Measurements from ENCODE around the gene CHSY1. TPM values are rescaled to one million over a fixed set of nuclear protein-coding genes. Genes with fewer than 3 reads are reported as not detected.

The CHSY1 gene
- total and polyA plus RNA-seq, 9 donors: 23.0 to 69.9 (median 33.0) TPM

DNA sequence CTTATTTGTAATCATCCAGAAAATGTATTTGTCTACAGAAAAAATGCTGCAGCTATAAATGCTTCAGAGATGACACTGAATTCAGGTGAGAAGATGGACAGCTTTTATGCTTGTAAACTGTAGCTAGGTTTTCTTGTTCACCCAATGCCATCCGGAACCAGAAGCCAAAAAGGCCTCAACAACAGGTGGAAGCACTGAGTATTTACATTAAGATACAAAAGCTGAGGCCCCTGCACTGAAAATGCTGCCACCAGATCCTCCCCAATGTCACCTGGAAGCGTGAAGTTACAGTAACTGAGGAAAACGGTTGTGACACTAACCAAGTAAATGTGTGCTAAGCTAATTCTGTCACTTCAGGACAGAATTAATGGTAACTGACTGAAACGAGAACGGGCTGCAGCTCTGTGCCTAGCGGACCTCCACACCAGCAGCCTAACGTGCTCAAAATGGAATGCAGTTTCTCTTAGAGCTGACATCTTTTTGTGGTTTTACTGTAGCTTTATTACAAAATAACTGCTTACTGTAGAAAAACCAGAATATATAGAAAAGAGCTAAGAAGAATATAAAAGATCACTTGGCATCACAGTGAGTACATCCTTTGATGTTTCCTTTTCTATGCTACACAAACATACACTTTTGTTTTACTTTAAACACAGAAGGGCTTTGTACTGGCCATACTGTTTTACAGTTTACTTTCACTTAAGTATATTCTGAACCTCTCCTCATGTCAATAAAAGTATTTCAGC, 7.6 kb downstream of the CHSY1 start:
- Histone ChIP-seq H3K4me3 (no peak overlapping the region), H3K4me1 (ENCODE audit: insufficient read depth) (peaks cover 42% of the 10 kb centered on the region), H3K9me3 (no peaks in the 10 kb centered on the region), H3K27ac (no peak overlapping the region), H3K27me3 (no peaks in the 10 kb centered on the region), H3K36me3 (no peaks in the 10 kb centered on the region)
- TF ChIP-seq POLR2A (IDR thresholded peaks at IDR 0.05) (no peak), CTCF (IDR thresholded peaks at IDR 0.05) (no peak), EP300 (IDR thresholded peaks at IDR 0.05) (no peak)
- intact Hi-C loops (cut with DNase I): loop anchor here in 3 of 4 donors (5.0 to 10.0 kb wide), 4 partner anchors 47 to 109 kb away; no protein-coding TSS in a partner anchor
- WGBS, 3 donors: 35 to 43% (median 35%) methylated on average over 7 of the region's 7 CpGs
- DNase-seq: peak in 1 of 5 donors; percentile 11

DNA sequence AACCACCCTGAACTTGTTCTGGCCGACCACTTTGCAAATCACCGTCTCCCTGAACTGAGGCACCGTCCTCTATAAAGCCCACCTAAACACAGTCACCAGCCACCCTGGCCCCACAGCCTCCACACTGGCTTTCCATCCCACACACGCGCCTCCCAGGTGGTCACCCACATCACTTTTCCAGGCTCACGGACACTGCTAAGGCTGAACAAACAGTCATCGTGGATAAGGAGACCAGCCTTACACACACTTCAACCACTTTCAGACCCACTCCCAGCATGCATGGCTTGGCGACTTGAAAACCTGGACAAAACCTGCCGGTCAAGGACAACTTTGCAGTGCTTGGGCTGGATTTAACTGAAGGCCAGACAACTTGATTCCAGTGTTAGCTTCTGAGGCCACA, 8.4 kb downstream of the CHSY1 start:
- WGBS, 3 donors: 39 to 64% (median 63%) methylated on average over 9 of the region's 9 CpGs
- H3K27me3 ChIP-seq: no peaks in the 10 kb centered on the region
- TF ChIP-seq CTCF (IDR thresholded peaks at IDR 0.05) (no peak), POLR2A (IDR thresholded peaks at IDR 0.05) (no peak), EP300 (IDR thresholded peaks at IDR 0.05) (no peak)
- intact Hi-C loops (cut with DNase I): loop anchor here in 3 of 4 donors (5.0 to 10.0 kb wide), 4 partner anchors 46 to 109 kb away; no protein-coding TSS in a partner anchor
- no peaks in the 10 kb centered on the region for H3K9me3 ChIP-seq
- H3K4me1 ChIP-seq (ENCODE audit: insufficient read depth): peaks cover 45% of the 10 kb centered on the region
- H3K4me3 ChIP-seq: no peak overlapping the region
- H3K27ac ChIP-seq: no peak overlapping the region
- no peak for DNase-seq
- H3K36me3 ChIP-seq: no peaks in the 10 kb centered on the region

GRCh38 chr15:101242999-101243336, 8.9 kb downstream of the CHSY1 start:
- Histone ChIP-seq H3K27ac (no peak overlapping the region), H3K4me1 (ENCODE audit: insufficient read depth) (peaks cover 45% of the 10 kb centered on the region), H3K27me3 (no peaks in the 10 kb centered on the region), H3K9me3 (no peaks in the 10 kb centered on the region), H3K36me3 (no peaks in the 10 kb centered on the region), H3K4me3 (no peak overlapping the region)
- 30 to 39% (median 32%) methylated on average over 6 of the region's 6 CpGs for WGBS, 3 donors
- no peak for DNase-seq
- TF ChIP-seq CTCF (IDR thresholded peaks at IDR 0.05): no peak
- TF ChIP-seq EP300 (IDR thresholded peaks at IDR 0.05): no peak
- no peak for TF ChIP-seq POLR2A (IDR thresholded peaks at IDR 0.05)
- intact Hi-C loops (cut with DNase I): loop anchor here in 3 of 4 donors (5.0 to 10.0 kb wide), 4 partner anchors 46 to 108 kb away; no protein-coding TSS in a partner anchor

GRCh38 chr15:101242160-101242998, 9.5 kb downstream of the CHSY1 start:
- no peaks in the 10 kb centered on the region for H3K36me3 ChIP-seq
- H3K27me3 ChIP-seq: no peaks in the 10 kb centered on the region
- no peaks in the 10 kb centered on the region for H3K9me3 ChIP-seq
- H3K4me1 ChIP-seq (ENCODE audit: insufficient read depth): peaks cover 44% of the 10 kb centered on the region
- H3K4me3 ChIP-seq: no peak overlapping the region
- intact Hi-C loops (cut with DNase I): loop anchor here in 3 of 4 donors (5.0 to 10.0 kb wide), 4 partner anchors 45 to 108 kb away; no protein-coding TSS in a partner anchor
- WGBS, 3 donors: 21 to 32% (median 26%) methylated on average over 12 of the region's 12 CpGs
- no peak for DNase-seq
- TF ChIP-seq CTCF (IDR thresholded peaks at IDR 0.05): no peak
- TF ChIP-seq POLR2A (IDR thresholded peaks at IDR 0.05): no peak
- no peak for TF ChIP-seq EP300 (IDR thresholded peaks at IDR 0.05)
- H3K27ac ChIP-seq: no peak overlapping the region
